ENCODE data around the gene FOXN4. TPM values are rescaled to one million over a fixed set of nuclear protein-coding genes. Genes with fewer than 3 reads are reported as not detected.

Gene FOXN4
- total RNA-seq, 1 experiment from 2014 or later: 0.37 TPM

- TF ChIP-seq CTCF (IDR thresholded peaks at IDR 0.05) (no peak), ZNF671 (CRISPR knock-in tag; IDR thresholded peaks at IDR 0.05) (no peak), AR (CRISPR knock-in tag; IDR thresholded peaks at IDR 0.05) (no peak)
Observed at GRCh38 chr12:109241936-109242335, 67.1 kb downstream of the FOXN4 start (continued).

- Mint-ChIP-seq H3K27ac (no peak overlapping the region), H3K27me3 (ENCODE audit: low read depth) (no peaks in the 10 kb centered on the region), H3K36me3 (peaks cover 11% of the 10 kb centered on the region), H3K4me3 (no peak overlapping the region), H3K4me1 (no peaks in the 10 kb centered on the region), H3K9me3 (no peaks in the 10 kb centered on the region)
- DNase-seq (ENCODE audit: low spot score): no peak
- ATAC-seq: no peak
- ChIA-PET CTCF (interaction anchor here (0.7 to 1.4 kb wide), 3 partner anchors 23 to 437 kb away, joined by 3 to 4 read pairs (median 3); no protein-coding TSS in a partner anchor), POLR2A (no interaction called here)
- TF ChIP-seq PRRX2 (CRISPR knock-in tag; IDR thresholded peaks at IDR 0.05) (no peak), HMGA2 (CRISPR knock-in tag; IDR thresholded peaks at IDR 0.05) (peak; percentile 100)
Observed at GRCh38 chr12:109240365-109240764, 68.7 kb downstream of the FOXN4 start.

- H3K9me3 Mint-ChIP-seq: no peaks in the 10 kb centered on the region
- TF ChIP-seq ZNF263 (CRISPR knock-in tag; IDR thresholded peaks at IDR 0.05; ENCODE audit: low read depth) (no peak), USF1 (CRISPR knock-in tag; IDR thresholded peaks at IDR 0.05) (no peak), GTF2I (CRISPR knock-in tag; conservative IDR thresholded peaks at IDR 0.05) (no peak), ESRRA (CRISPR knock-in tag; IDR thresholded peaks at IDR 0.05; ENCODE audit: borderline replicate concordance) (no peak), ELF4 (CRISPR knock-in tag; IDR thresholded peaks at IDR 0.05; ENCODE audit: low read depth) (no peak), ZNF317 (CRISPR knock-in tag; IDR thresholded peaks at IDR 0.05; ENCODE audit: borderline replicate concordance, low read depth) (no peak), NFATC4 (CRISPR knock-in tag; IDR thresholded peaks at IDR 0.05) (no peak), E2F4 (CRISPR knock-in tag; IDR thresholded peaks at IDR 0.05; ENCODE audit: borderline replicate concordance, low read depth) (no peak), ATF6 (CRISPR knock-in tag; IDR thresholded peaks at IDR 0.05) (no peak), PRDM15 (CRISPR knock-in tag; IDR thresholded peaks at IDR 0.05) (no peak)
- no peak overlapping the region for H3K27ac Mint-ChIP-seq
- DNase-seq (ENCODE audit: low spot score): no peak
- CTCF ChIA-PET: interaction anchor here (0.7 to 1.4 kb wide), 3 partner anchors 24 to 436 kb away, joined by 3 to 4 read pairs (median 3); no protein-coding TSS in a partner anchor
- H3K36me3 Mint-ChIP-seq: peaks cover 11% of the 10 kb centered on the region
- no peaks in the 10 kb centered on the region for H3K4me1 Mint-ChIP-seq
- no peak for ATAC-seq
- POLR2A ChIA-PET: no interaction called here
- no peaks in the 10 kb centered on the region for H3K27me3 Mint-ChIP-seq (ENCODE audit: low read depth)
- no peak overlapping the region for H3K4me3 Mint-ChIP-seq
Observed at GRCh38 chr12:109239691-109240090, 69.4 kb downstream of the FOXN4 start.

Data from WTC11 (cell line).